Measurements from ENCODE around the gene FOXJ2. TPM values are rescaled to one million over a fixed set of nuclear protein-coding genes. Genes with fewer than 3 reads are reported as not detected.
"Not testable (repeated sequence)": the region's sequence is repeated elsewhere in the genome, so short reads cannot be mapped to it uniquely, and the experiment has no call there.

FOXJ2 gene
- 29.9 TPM for total RNA-seq

DNA sequence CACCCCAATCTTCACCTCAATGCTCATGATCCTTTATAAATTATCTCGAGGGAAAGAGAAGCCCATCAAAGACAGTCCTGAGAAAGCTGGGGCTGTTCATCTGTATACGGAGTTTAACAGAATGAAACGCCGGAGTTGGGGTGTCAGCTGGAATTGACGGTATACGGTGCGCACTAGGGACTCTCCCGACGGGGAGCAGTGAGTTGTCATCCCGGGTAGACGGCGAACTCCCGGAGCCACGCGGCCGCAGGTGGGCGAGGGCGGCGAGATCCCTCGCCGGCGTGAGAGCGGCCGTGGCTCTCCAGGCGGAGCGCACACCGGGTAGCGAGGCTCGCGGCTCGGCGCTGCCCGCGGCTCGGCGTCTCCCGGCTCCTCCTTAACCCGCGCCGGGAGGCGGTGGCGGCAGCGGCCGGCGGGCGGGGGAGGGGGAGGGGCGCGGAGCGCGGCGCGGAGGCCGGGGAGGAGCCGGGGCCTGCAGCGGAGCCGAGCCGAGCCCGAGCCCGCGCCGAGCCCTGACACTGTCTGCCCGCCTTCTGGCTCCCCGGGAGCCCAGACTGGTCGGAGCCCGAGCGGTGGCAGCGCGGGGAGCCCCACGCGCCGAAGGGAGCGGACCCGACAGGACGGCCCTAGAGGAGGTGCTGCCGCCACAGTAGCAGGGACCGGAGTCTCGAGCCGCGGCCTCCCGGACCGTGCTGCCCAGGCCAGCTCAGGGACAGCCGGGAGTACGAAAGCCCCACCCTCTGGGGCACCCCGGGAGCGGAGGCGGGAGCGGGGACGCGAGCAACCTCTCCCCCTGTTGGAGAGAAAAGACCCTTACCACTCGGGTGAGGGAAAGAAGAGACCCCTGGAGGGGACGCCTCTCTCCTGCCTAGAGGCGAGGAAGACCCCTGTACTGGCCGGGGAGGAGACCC, at the start of gene FOXJ2:
FOXJ2 (plus strand) TSS at position 475 of the 911 bp plus-strand sequence. CDS start 7,117 bp downstream, outside the sequence.
- ATAC-seq (peak; percentile 87), DNase-seq (ENCODE audit: low spot score) (peak; percentile 91)
- intact Hi-C loops (cut with DNase I), result no loop called here

DNA sequence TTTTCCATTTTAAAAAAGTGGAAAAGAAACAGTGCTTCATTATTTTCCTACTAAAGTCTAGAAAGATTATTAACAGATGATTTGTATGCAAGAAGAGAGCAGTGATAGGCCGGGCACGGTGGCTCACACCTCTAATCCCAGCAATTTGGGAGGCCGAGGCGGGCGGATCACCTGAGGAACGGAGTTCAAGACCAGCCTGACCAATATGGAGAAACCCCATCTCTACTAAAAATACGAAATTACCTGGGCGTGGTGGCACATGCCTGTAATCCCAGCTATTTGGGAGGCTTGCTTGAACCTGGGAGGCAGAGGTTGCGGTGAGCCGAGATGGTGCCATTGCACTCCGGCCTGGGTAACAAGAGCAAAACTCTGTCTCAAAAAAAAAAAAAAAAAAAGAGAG, 49.5 kb upstream of the FOXJ2 start:
- DNase-seq (ENCODE audit: low spot score); intact Hi-C loops (cut with DNase I); ATAC-seq: not testable (repeated sequence)

DNA sequence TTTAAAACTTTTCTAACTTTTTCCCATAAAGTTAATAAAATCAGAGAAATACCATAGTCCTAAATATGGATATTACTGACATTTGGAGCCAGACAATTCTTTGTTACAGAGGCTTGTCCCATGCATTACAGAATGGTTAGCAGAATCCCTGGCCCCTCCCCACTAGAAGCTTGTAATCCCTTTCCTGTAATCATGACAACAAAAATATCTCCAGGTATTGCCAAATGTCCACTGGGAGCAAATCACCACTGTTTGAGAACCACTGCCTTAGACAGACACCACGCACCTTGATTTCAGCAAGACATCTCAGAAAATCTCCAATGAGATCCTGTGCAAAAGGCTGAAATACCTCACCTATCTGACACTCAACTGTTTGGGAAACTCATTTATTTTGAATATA, 49.1 kb upstream of the FOXJ2 start:
- intact Hi-C loops (cut with DNase I); DNase-seq (ENCODE audit: low spot score); ATAC-seq: not testable (repeated sequence)

DNA sequence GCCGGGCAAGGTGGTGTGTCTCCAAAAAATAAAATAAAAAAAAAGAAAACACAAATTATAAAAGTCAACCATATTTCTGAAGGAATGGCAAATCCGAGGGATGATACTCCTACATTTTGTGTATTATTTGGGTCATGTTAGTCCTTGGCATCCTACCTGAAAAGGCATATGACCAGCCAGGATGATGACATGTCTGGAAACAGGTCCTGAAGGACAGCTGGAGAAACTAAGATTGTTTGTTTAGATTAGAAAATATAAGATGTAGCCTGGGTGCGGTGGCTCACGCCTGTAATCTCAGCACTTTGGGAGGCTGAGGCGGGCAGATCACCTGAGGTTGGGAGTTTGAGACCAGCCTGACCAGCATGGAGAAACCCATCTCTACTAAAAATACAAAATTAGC, 47.6 kb upstream of the FOXJ2 start:
- DNase-seq (ENCODE audit: low spot score), result no peak
- no peak for ATAC-seq
- intact Hi-C loops (cut with DNase I), result no loop called here

DNA sequence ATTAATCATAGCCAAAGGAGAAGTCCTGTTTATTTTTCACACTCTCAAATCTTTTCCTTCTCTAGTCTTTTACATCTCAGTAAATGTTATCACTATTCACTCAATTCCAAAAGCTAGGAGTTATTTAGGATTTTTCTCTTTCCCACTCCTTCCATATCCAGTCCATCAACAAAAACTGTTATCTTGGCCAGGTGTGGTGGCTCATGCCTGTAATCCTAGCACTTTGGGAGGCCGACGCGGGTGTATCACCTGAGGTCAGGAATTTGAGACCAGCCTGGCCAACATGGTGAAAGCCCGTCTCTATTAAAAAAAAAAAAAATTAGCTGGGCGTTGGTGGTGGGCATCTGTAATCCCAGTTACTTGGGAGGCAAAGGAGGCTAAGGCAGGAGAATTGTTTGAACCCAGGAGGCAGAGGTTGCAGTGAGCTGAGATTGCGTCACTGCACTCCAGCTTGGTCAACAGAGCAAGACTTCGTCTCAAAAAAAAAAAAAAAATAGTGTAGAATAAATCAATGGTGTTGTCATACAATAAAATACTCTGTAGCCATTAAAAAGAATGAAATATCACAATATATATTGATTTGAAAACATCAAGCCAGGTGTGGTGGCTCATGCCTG, 46.6 kb upstream of the FOXJ2 start:
- DNase-seq (ENCODE audit: low spot score) (no peak), ATAC-seq (no peak)
- intact Hi-C loops (cut with DNase I), result no loop called here

DNA sequence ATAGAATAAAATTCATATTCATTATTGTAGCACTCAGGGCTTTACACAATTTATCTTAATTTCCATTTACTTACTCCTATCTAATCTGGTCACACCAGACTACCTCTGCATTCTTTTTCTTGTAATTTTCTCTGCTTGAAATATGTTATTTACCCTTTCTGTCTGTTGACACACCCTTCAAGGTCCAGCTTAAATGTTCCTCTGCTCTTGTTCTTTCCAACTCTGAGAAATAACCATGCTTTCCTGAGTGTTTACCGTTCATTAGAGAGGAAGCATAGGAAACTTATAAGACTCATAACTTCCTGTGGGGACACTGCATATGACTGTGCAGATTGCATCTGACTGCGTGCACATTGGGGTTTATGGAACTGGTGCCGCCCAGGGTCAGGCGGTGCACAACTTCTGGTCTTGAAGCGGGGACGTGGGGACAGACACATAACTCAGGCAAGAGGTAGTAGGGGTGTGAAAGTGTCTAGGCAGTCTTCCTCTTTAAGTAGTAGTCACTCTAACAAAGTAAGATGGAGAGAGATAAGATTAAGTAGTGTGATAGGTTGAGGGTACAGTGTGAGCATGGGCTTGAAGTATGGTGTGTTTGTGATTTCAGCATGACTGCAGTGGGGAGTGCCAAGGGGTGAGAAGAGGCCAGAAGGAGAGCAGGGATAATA, 42.6 kb upstream of the FOXJ2 start:
- intact Hi-C loops (cut with DNase I), result loop anchor here (10.0 kb wide), 2 partner anchors 55 to 115 kb away; partner anchors contain the start of genes SLC2A14 and SLC2A3
- peak; percentile 70 for DNase-seq (ENCODE audit: low spot score)
- ATAC-seq, result peak; percentile 65

- no peak for ATAC-seq
- intact Hi-C loops (cut with DNase I), result loop anchor here (10.0 kb wide), 2 partner anchors 57 to 117 kb away; partner anchors contain the start of genes SLC2A14 and SLC2A3
- DNase-seq (ENCODE audit: low spot score), result no peak
Observed at GRCh38 chr12:7991535-7991934, 41.0 kb upstream of the FOXJ2 start.

GRCh38 chr12:7994731-7995205, 37.7 kb upstream of the FOXJ2 start:
- intact Hi-C loops (cut with DNase I), result loop anchor here (10.0 kb wide), 2 partner anchors 60 to 120 kb away; partner anchors contain the start of genes SLC2A14 and SLC2A3
- ATAC-seq, result peak; percentile 67
- no peak for DNase-seq (ENCODE audit: low spot score)

DNA sequence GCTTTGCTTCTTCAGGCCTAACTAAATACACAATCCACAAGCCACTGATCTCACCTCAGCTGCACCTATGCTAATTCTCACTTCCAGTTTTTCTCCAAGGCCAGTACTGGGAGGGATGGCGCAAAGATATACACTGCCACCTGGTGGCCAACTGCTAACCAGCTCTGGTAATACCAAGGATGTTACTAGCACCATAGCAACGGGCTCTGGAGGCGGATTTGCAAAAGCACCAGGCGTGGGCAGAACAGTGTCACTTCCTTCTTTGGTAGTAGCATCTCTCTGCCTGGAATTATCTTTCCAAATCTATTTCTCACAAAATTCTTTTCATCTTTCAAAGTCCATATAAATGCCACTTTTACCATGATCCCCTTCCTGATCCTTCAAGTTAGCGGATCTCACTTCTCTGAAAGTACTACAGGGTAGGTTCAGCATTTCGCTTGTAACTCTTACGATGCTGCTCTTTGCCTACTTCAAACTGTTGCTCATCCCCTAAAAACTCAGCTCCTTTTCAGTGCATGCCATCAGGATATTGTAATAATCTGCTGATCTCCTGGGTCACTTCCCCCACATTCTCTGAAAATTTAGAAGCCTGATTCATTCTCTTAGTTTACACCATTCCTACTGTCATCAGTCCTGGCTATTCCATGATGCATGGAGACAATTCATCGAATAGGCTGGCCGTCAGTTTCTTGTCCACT, 37.1 kb upstream of the FOXJ2 start:
- peak; percentile 87 for DNase-seq (ENCODE audit: low spot score)
- peak; percentile 99 for ATAC-seq
- intact Hi-C loops (cut with DNase I), result loop anchor here (10.0 kb wide), 2 partner anchors 61 to 121 kb away; partner anchors contain the start of genes SLC2A14 and SLC2A3

DNA sequence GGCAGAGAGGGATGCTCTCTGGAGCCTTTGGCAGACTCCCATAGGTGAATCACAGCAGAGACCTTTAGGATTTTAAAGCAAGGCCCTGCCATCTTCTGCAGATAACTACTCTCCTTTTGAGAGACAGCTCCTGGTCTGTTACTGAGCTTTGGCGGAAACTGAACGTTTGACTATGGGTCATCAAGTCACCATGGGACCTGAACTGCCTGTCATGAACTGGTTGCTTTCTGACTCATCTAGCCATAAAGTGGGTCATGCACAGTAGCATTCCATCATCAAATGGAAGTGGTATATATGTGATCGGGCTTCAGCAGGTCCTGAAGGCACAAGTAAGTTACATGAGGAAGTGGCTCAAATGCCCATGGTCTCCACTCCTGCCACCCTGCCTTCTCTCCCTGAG, 31.7 kb upstream of the FOXJ2 start:
- DNase-seq (ENCODE audit: low spot score); intact Hi-C loops (cut with DNase I): not testable (repeated sequence)

GRCh38 chr12:8001496-8001895, 31.0 kb upstream of the FOXJ2 start:
- intact Hi-C loops (cut with DNase I); DNase-seq (ENCODE audit: low spot score); ATAC-seq: not testable (repeated sequence)

More for the DNA sequence above, 31.7 kb upstream of the FOXJ2 start:
- not testable (repeated sequence) for ATAC-seq

GRCh38 chr12:8004897-8005296, 27.6 kb upstream of the FOXJ2 start:
- DNase-seq (ENCODE audit: low spot score); ATAC-seq; intact Hi-C loops (cut with DNase I): not testable (repeated sequence)

- intact Hi-C loops (cut with DNase I), result no loop called here
- no peak for ATAC-seq
- no peak for DNase-seq (ENCODE audit: low spot score)
Observed at GRCh38 chr12:8011331-8011730, 21.2 kb upstream of the FOXJ2 start.

DNA sequence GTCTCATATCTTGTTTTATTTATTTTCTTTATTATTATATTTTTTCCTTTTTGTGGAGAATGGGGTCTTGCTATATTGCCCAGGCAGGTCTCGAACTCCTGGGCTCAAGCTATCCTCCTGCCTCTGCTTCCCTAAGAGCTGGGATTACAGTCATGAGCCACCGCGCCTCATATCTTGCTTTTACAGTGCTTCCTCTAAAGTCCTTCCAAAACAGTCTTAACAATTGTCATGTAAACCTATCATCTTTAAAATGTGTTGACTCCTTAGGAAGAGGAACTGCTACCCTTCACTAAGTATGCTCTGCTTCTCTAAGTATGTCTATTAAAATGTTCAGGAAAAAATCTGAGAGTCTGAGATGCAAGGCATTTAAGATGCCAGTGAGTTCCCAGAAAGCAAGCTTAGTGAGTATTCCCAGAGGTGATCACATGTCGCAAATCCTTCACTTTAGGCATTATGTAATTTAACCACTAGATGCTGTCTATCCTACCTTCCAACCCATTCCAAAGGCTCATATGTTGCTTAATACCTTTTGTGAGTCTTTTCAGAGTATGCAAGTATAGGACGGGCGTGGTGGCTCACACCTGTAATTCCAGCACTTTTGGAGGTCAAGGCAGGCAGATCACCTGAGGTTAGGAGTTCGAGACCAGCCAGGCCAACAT, 19.7 kb upstream of the FOXJ2 start:
- no peak for DNase-seq (ENCODE audit: low spot score)
- no peak for ATAC-seq
- intact Hi-C loops (cut with DNase I), result no loop called here

DNA sequence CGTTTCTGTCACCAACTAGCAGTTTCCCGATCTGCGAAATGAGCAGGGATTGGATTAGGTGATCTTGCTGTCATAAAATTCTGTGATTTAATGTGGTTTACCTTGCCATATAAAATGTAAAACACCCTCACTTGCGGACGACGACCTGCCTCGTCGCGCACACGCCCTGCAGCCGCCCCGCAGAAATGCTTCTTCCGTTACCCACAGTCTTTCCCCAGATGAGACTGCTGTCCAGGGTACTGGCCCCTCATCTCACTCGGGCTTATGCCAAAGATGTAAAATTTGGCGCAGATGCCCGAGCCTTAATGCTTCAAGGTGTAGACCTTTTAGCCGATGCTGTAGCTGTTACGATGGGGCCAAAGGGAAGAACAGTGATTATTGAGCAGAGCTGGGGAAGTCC, 17.7 kb upstream of the FOXJ2 start:
- DNase-seq (ENCODE audit: low spot score) (no peak), ATAC-seq (no peak)
- intact Hi-C loops (cut with DNase I), result no loop called here

DNA sequence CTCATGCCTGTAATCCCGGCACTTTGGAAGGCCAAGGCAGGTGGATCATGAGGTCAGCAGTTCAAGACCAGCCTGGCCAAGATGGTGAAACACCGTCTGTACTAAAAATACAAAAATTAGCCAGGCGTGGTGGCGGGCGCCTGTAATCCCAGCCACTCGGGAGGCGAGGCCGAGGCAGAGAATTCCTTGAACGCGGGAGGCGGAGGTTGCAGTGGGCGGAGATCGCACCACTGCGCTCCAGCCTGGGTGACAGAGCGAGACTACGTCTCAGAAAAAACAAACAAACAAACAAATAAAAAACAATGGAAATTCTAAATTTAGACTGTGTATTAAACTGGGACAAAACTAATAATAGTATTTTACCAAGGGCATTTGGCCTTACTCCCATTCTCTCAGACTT, 14.3 kb upstream of the FOXJ2 start:
- intact Hi-C loops (cut with DNase I); DNase-seq (ENCODE audit: low spot score); ATAC-seq: not testable (repeated sequence)

DNA sequence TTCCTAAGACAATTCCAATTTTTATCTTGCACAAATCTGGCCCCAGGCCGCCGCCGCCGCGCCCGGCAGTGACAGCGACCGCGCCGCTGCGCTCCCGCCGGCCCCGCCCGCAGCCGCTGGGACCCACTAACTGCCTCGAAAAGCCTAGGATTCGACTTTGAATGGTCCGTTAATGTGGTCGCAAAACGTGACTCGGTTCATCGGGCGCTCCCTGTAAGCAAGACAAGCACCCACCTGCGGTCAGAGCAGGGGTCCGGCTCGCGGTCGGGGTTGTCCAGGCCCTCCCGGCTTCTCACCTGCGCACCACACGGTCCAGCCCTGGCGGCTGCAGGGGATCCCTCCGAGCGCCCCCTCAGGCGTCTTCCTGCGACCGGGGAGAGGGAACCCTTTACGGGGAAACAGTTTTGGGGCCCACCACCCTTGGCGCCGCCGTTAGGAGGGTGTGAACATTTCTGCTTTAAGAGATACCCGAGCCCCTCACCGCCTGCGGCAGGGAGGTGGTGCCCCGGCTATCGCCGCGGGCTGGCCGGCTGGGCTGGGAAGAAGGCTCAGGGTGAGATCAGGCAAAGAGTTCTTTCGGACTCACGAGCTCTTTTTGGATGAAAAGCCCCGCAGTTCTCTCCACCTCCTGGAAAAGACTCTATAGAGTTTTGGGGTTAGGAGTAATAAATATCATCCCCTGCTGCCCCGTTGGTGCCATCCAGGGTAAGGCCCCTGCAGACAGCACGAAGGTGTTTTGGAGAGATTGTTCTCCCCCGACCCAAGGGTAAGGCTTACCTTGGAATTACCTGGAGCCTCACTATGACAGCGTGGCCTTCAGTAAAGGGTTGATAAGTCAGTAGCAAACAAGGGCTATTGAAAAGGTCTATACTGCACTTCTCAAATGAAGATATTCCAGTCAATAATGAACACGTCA, 13.6 kb upstream of the FOXJ2 start:
- intact Hi-C loops (cut with DNase I), result no loop called here
- DNase-seq (ENCODE audit: low spot score) (no peak), ATAC-seq (no peak)

Measured in sciatic nerve (tissue), 2 donors.